Ovary (tissue), 9 donors: ENCODE results near the gene MBNL1. TPM values are rescaled to one million over a fixed set of nuclear protein-coding genes. Genes with fewer than 3 reads are reported as not detected.

Source experiments
- DNase-seq, 5 donors: peaks; one replicate each; pipeline ENCODE4 v3.0.0-alpha.2; 2019 to 2020
- H3K27ac ChIP-seq, 2 donors: fragments of 200-600 bp; one replicate each; pipeline versions ENCODE4 v1.5.1 to v1.8.0; 2019 to 2022
- H3K27me3 ChIP-seq: fragments of 200-600 bp; one replicate; pipeline ENCODE4 v1.8.0; 2022
- H3K36me3 ChIP-seq: fragments of 200-600 bp; sonication (generic); one replicate; pipeline ENCODE4 v1.5.1; 2019
- H3K4me1 ChIP-seq: one replicate; pipeline ENCODE4 v1.8.1; 2013; ENCODE audit warnings: mild to moderate bottlenecking, moderate library complexity; ENCODE audit not compliant: insufficient read depth
- H3K4me3 ChIP-seq: fragments of 200-600 bp; sonication (generic); one replicate; pipeline ENCODE4 v1.5.1; 2017
- H3K9me3 ChIP-seq, 2 donors: fragments of 200-600 bp in 1 of 2; sonication (generic) in 1 of 2; one replicate each; pipeline versions ENCODE4 v1.5.1 to v1.8.1; 2013 to 2019; ENCODE audit warnings: mild to moderate bottlenecking in 1 of 2, moderate library complexity in 1 of 2
- EP300 ChIP-seq: sonication (generic); formaldehyde crosslinking; IDR thresholded peaks from one replicate; pipeline ENCODE4 v1.6.1; 2017; ENCODE audit warnings: antibody characterized with exemption
- POLR2A ChIP-seq: fragments of 450-650 bp; IDR thresholded peaks from one replicate; pipeline ENCODE4 v1.6.1; 2017; ENCODE audit warnings: antibody characterized with exemption, mild to moderate bottlenecking, moderate library complexity
- WGBS, 3 donors: extraction: QIAGEN DNeasy Blood & Tissue Kit in 1 of 3; methylation state at CpG; one replicate each; pipeline versions ENCODE4 v1.1.5 to v1.1.7; 2013 to 2017; 5-methylcytosine and 5-hydroxymethylcytosine counted together
- intact Hi-C, 4 donors: fragments of 100-400 bp; cut with DNase I; formaldehyde crosslinking; loops; one replicate each; pipeline versions ENCODE4 v1.11.0 to v1.15.1; 2022 to 2023
- polyA plus RNA-seq, 2 donors: library from polyadenylated mRNA; stranded (reverse); fragments of 200-250 nt in 1 of 2; fragments of 350-450 nt in 1 of 2; fragmentation: Illumina TruSeq in 1 of 2; extraction: RNeasy Lipid Tissue Mini Kit (QIAGEN cat#74804) in 1 of 2; gene quantifications; one replicate each; pipeline ENCODE4 v1.2.3, GENCODE V29; 2013 to 2014
- total RNA-seq, 7 donors: library from RNA; depleted of rRNA in 2 of 7; stranded (reverse); fragments of >200 nt in 2 of 7; fragmentation: NEBNext Ultra II Directional in 3 of 7; extraction: Animal tissue kit (Norgen Biotek cat#: 25700) in 3 of 7; gene quantifications; one replicate each; pipeline versions ENCODE4 v1.1.0 to v1.2.4, GENCODE V29; 2016 to 2023
- TF ChIP-seq, protein P1 (sequence below), 3 donors: fragments of 450-650 bp in 2 of 3; fragments of 200-600 bp in 1 of 3; IDR thresholded peaks; one replicate each; pipeline versions ENCODE4 v1.5.1 to v1.8.0; 2016 to 2022; ENCODE audit warnings: antibody characterized with exemption in 3 of 3, mild to moderate bottlenecking in 1 of 3
- donor health status: DM: no; HTN: no; CAD: no; lungs with moderate emphysema.
- donor health status: DM: no; HTN: no; CAD: no.
- donor health status: Bipolar disorder and iron deficiency.
- donor health status: DM: yes; HTN: yes; CAD: no.
- donor health status: DM: no; HTN: no; CAD: no.
- donor health status: DM: yes; HTN: yes; CAD: no.

Gene MBNL1
- total and polyA plus RNA-seq, 9 donors = 39.7 to 152 (median 123) TPM

DNA sequence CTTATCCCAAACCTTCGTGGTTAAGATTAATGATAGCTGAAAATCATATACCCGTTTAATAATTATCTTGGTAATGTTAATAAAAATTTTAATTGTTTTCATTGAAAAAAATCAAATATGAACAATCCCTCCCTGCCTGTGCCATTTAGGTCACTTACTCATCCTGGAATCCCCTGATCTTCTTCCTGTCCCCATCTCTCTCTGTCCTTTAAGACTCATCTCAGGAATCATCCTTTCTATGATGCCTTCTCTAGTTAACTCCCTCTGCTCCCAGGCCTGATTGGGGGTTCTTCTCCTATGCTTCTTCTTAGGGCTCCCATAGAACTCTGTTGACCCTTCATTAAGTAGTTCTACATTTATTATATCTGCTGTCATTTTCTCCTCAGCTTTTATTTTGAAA lies 91.6 kb downstream of the MBNL1 start:
- no peak for DNase-seq
- intact Hi-C loops = no loop called here
- no peaks in the 10 kb centered on the region for H3K9me3 ChIP-seq
- H3K4me1 ChIP-seq = peaks cover 2% of the 10 kb centered on the region
- H3K27me3 ChIP-seq = no peaks in the 10 kb centered on the region
- WGBS, 3 donors = 50 to 58% (median 57%) methylated on average over 2 of the region's 2 CpGs
- no peak for TF ChIP-seq POLR2A
- no peak for TF ChIP-seq EP300
- TF ChIP-seq, protein P1, sequence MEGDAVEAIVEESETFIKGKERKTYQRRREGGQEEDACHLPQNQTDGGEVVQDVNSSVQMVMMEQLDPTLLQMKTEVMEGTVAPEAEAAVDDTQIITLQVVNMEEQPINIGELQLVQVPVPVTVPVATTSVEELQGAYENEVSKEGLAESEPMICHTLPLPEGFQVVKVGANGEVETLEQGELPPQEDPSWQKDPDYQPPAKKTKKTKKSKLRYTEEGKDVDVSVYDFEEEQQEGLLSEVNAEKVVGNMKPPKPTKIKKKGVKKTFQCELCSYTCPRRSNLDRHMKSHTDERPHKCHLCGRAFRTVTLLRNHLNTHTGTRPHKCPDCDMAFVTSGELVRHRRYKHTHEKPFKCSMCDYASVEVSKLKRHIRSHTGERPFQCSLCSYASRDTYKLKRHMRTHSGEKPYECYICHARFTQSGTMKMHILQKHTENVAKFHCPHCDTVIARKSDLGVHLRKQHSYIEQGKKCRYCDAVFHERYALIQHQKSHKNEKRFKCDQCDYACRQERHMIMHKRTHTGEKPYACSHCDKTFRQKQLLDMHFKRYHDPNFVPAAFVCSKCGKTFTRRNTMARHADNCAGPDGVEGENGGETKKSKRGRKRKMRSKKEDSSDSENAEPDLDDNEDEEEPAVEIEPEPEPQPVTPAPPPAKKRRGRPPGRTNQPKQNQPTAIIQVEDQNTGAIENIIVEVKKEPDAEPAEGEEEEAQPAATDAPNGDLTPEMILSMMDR (IDR thresholded peaks at IDR 0.05) = no peak
- H3K27ac ChIP-seq = no peak overlapping the region
- H3K4me3 ChIP-seq = no peak overlapping the region
- no peaks in the 10 kb centered on the region for H3K36me3 ChIP-seq

DNA sequence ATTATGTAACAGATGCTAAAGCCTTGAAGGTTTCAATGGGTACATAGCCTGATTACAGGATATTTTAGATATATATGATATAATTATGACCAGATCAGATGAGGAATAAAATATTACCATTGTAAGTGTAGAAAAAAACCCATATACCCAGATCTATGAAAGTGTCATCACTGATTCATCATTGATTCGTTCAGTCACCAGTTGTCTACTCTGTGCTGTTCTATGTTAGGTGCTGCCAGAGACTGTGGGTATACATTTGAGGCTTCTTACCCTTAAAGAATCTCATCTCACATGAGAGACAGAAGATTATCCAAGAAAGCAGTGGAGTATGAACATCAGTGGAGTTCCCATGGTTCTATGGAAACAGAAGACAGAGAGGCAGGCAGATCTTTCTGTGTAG lies 92.2 kb downstream of the MBNL1 start:
- no peak for DNase-seq
- H3K36me3 ChIP-seq = no peaks in the 10 kb centered on the region
- intact Hi-C loops = no loop called here
- no peaks in the 10 kb centered on the region for H3K9me3 ChIP-seq
- TF ChIP-seq EP300 (no peak), POLR2A (no peak)
- TF ChIP-seq, protein P1 (IDR thresholded peaks at IDR 0.05) = no peak
- no peaks in the 10 kb centered on the region for H3K27me3 ChIP-seq
- peaks cover 2% of the 10 kb centered on the region for H3K4me1 ChIP-seq
- 95 to 99% (median 97%) methylated on average over 1 of the region's 1 CpG for WGBS, 3 donors
- no peak overlapping the region for H3K27ac ChIP-seq
- H3K4me3 ChIP-seq = no peak overlapping the region

DNA sequence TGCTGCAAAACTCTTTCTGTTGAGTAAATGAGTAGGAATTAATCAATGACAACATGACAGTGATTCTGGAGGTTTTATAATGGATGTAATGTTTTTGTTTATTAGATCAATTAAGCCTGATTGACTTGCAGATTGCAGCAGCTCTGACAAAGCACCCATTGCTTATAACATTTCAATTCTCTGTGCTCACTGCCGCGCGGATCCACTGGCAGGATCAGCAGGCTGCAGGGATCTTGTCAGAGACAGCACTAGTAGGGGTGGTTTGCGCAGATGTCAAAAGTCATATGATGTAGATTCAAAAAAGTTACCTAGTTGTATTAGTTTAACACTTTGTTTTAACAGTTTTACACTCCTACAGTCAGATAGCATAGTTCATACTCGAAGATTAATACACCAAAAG lies 93.4 kb downstream of the MBNL1 start:
- TF ChIP-seq, protein P1 (IDR thresholded peaks at IDR 0.05) = no peak
- TF ChIP-seq POLR2A (no peak), EP300 (no peak)
- DNase-seq = no peak
- H3K27ac ChIP-seq = no peak overlapping the region
- intact Hi-C loops = no loop called here
- no peaks in the 10 kb centered on the region for H3K27me3 ChIP-seq
- no peaks in the 10 kb centered on the region for H3K9me3 ChIP-seq
- H3K36me3 ChIP-seq = no peaks in the 10 kb centered on the region
- no peak overlapping the region for H3K4me3 ChIP-seq
- H3K4me1 ChIP-seq = peaks cover 2% of the 10 kb centered on the region
- WGBS, 3 donors = 92 to 94% (median 94%) methylated on average over 5 of the region's 5 CpGs

DNA sequence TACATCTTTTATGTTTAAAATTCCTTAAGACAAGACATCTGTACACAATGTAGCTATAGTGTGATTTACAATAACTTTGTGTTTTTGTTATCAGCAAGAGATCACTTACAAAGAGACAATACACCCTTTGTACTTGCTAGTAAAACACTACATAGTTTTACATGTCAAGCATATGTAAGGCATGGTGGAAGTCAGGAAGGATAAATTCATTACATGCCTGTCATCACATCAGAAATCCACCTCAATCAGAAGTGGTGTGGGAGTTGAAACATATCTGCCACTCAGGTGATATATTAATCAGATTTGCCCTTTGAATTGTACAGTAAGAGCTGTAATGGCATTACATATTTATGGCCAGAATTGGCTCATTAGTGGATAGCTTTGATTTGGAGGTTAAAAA lies 95.5 kb downstream of the MBNL1 start:
- H3K27me3 ChIP-seq = no peaks in the 10 kb centered on the region
- intact Hi-C loops = no loop called here

More for the DNA sequence above, 95.5 kb downstream of the MBNL1 start:
- H3K4me1 ChIP-seq = no peaks in the 10 kb centered on the region
- H3K4me3 ChIP-seq = no peak overlapping the region
- DNase-seq = no peak
- TF ChIP-seq, protein P1 (IDR thresholded peaks at IDR 0.05) = no peak
- TF ChIP-seq EP300 (no peak), POLR2A (no peak)
- H3K9me3 ChIP-seq = no peaks in the 10 kb centered on the region
- H3K27ac ChIP-seq = no peak overlapping the region
- no peaks in the 10 kb centered on the region for H3K36me3 ChIP-seq
